Ishikawa (cell line): ENCODE data around the gene ADCY2.

Source experiments
- CEBPB ChIP-seq: IDR thresholded peaks from 2 replicates; pipeline ENCODE4 v1.6.1; 2012
- CREB1 ChIP-seq: IDR thresholded peaks from 2 replicates; pipeline ENCODE4 v1.6.1; 2012; ENCODE audit warnings: low read depth
- EGR1 ChIP-seq: IDR thresholded peaks from 2 replicates; pipeline ENCODE4 v1.6.1; 2012
- EP300 ChIP-seq: IDR thresholded peaks from 2 replicates; pipeline ENCODE4 v1.6.1; 2012; ENCODE audit warnings: borderline replicate concordance
- FOXM1 ChIP-seq: IDR thresholded peaks from 2 replicates; pipeline ENCODE4 v1.6.1; 2012; ENCODE audit warnings: low read depth, borderline replicate concordance
- NFIC ChIP-seq: IDR thresholded peaks from 2 replicates; pipeline ENCODE4 v1.6.1; 2012
- RAD21 ChIP-seq: IDR thresholded peaks from 2 replicates; pipeline ENCODE4 v1.6.1; 2012; ENCODE audit warnings: low read depth
- TAF1 ChIP-seq: IDR thresholded peaks from 2 replicates; pipeline ENCODE4 v1.6.1; 2012; ENCODE audit warnings: low read depth, mild to moderate bottlenecking
- TCF12 ChIP-seq: IDR thresholded peaks from 2 replicates; pipeline ENCODE4 v1.6.1; 2012; ENCODE audit warnings: low read depth
- TEAD4 ChIP-seq: IDR thresholded peaks from 2 replicates; pipeline ENCODE4 v1.6.1; 2012
- YY1 ChIP-seq: IDR thresholded peaks from 2 replicates; pipeline ENCODE4 v1.6.1; 2012; ENCODE audit warnings: low read depth
- ZBTB7A ChIP-seq: IDR thresholded peaks from 2 replicates; pipeline ENCODE4 v1.6.1; 2012; ENCODE audit warnings: low read depth
- TF ChIP-seq, protein P1 (sequence below): IDR thresholded peaks from 2 replicates; pipeline ENCODE4 v1.6.1; 2012
- TF ChIP-seq, protein P2 (sequence below): IDR thresholded peaks from 2 replicates; pipeline ENCODE4 v1.6.1; 2012
- TF ChIP-seq, protein P3 (sequence below): IDR thresholded peaks from 2 replicates; pipeline ENCODE4 v1.6.1; 2012; ENCODE audit warnings: low read depth, mild to moderate bottlenecking

The ADCY2 gene

DNA sequence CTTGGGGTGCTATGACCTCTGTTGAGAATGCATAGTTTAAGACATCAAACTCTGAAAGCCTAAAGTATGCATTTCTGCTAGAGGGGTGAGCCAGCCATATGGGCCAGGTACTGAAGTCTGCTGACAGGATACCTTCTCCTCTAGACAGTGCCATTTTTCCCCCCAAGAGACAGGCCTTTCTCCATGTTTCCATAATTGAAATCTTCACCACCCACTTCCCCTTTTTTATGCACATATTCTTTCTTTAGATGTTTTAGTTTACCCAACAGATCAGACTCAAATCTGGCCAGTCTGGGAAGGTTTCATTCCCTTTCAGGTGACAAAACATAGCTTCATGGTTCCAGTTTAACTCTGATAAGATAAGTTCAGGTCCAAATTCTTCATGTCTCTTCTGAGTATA, 212.8 kb downstream of the ADCY2 start:
- TF ChIP-seq ZBTB7A (no peak), CEBPB (no peak), CREB1 (no peak), TAF1 (no peak)
- TF ChIP-seq, protein P1, sequence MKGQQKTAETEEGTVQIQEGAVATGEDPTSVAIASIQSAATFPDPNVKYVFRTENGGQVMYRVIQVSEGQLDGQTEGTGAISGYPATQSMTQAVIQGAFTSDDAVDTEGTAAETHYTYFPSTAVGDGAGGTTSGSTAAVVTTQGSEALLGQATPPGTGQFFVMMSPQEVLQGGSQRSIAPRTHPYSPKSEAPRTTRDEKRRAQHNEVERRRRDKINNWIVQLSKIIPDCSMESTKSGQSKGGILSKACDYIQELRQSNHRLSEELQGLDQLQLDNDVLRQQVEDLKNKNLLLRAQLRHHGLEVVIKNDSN: no peak
- TF ChIP-seq, protein P2, sequence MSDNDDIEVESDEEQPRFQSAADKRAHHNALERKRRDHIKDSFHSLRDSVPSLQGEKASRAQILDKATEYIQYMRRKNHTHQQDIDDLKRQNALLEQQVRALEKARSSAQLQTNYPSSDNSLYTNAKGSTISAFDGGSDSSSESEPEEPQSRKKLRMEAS: no peak

DNA sequence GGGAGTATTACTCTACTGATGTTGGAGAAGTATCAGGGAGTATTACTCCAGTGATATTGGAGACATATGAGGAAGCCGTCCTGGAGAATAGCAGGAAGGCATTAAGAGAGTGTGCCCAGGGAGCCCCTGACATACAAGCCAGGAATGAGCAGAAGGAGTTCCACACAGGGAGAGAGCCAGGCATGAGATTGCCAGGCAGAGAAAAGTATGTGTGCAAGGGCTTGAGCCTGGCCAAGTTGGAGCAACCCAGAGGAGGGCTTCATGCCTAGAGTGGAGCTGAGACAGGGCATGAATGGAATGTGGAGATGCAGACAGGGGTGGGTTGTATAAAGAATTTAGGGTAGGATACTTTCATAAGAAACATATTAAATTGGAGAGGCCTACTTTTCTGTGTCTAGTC, 213.8 kb downstream of the ADCY2 start:
- TF ChIP-seq, protein P2: no peak
- no peak for TF ChIP-seq TCF12
- no peak for TF ChIP-seq CREB1
- TF ChIP-seq TEAD4: no peak
- no peak for TF ChIP-seq ZBTB7A
- TF ChIP-seq TAF1: no peak
- no peak for TF ChIP-seq EP300
- TF ChIP-seq, protein P1: no peak
- TF ChIP-seq, protein P3, sequence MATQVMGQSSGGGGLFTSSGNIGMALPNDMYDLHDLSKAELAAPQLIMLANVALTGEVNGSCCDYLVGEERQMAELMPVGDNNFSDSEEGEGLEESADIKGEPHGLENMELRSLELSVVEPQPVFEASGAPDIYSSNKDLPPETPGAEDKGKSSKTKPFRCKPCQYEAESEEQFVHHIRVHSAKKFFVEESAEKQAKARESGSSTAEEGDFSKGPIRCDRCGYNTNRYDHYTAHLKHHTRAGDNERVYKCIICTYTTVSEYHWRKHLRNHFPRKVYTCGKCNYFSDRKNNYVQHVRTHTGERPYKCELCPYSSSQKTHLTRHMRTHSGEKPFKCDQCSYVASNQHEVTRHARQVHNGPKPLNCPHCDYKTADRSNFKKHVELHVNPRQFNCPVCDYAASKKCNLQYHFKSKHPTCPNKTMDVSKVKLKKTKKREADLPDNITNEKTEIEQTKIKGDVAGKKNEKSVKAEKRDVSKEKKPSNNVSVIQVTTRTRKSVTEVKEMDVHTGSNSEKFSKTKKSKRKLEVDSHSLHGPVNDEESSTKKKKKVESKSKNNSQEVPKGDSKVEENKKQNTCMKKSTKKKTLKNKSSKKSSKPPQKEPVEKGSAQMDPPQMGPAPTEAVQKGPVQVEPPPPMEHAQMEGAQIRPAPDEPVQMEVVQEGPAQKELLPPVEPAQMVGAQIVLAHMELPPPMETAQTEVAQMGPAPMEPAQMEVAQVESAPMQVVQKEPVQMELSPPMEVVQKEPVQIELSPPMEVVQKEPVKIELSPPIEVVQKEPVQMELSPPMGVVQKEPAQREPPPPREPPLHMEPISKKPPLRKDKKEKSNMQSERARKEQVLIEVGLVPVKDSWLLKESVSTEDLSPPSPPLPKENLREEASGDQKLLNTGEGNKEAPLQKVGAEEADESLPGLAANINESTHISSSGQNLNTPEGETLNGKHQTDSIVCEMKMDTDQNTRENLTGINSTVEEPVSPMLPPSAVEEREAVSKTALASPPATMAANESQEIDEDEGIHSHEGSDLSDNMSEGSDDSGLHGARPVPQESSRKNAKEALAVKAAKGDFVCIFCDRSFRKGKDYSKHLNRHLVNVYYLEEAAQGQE: no peak
- no peak for TF ChIP-seq RAD21
- TF ChIP-seq NFIC: no peak
- no peak for TF ChIP-seq CEBPB
- no peak for TF ChIP-seq FOXM1
- TF ChIP-seq EGR1: no peak
- TF ChIP-seq YY1: no peak

DNA sequence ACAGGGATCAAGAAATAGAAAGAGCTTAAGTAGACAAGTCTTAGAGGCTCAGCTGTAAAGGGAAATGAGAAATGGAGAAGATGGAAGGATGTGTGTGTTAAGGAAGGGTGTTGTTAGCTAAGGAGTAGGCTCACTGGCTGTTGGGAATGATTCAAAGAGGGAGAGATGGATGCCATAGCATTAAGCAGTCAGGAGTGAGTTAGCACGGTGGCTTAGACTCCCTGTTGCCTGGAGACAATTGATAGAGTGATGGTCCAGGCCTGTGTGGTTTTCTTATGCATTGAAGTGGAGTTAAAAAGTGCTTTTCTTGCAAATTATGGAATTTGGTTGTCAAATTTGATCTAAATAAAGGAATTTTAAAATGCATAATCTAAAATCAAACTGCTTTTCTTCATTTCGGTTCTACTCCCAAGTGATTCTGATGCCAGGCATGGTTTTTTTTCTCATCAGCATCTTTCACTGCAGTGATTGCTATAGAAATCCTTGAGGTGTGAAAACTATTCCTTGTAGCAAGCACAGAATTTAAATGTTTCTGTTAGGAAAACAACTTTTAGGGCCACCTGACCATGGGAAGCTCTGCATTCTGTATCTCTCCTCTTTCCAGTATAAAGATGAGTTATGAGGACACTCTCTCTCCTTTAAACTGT, 214.7 kb downstream of the ADCY2 start:
- no peak for TF ChIP-seq CEBPB
- no peak for TF ChIP-seq TAF1
- no peak for TF ChIP-seq TCF12
- TF ChIP-seq, protein P1: no peak
- TF ChIP-seq RAD21: no peak
- no peak for TF ChIP-seq YY1
- TF ChIP-seq EGR1: no peak
- TF ChIP-seq, protein P3: no peak
- TF ChIP-seq, protein P2: no peak
- TF ChIP-seq ZBTB7A: no peak
- TF ChIP-seq EP300: no peak
- no peak for TF ChIP-seq NFIC
- no peak for TF ChIP-seq TEAD4
- TF ChIP-seq FOXM1: no peak
- TF ChIP-seq CREB1: no peak

DNA sequence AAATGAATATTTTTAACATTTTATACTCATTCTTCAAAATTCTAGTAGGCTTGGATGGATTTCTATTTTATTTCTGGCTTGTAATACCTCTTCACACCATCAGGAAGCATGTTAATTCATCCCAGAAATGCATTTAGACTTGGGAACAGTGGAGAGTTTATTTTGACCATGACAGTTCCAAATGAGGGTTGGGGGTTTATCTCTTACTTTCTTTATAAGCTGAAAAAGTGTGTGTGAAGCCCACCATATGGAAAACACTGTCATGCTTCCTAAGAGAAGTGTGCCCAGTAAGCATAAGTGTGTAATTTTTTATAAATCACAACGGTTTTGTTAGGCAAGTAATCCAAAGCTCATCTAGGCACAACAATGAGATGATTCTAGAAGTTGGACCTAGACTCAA, 215.6 kb downstream of the ADCY2 start:
- TF ChIP-seq EP300 (no peak), CEBPB (no peak), RAD21 (no peak), NFIC (no peak), ZBTB7A (no peak), YY1 (no peak), FOXM1 (no peak), CREB1 (no peak), TCF12 (no peak)
- TF ChIP-seq, protein P1: no peak
- TF ChIP-seq, protein P2: no peak

- TF ChIP-seq TAF1 (no peak), YY1 (no peak), RAD21 (no peak)
- TF ChIP-seq, protein P3: no peak
Measured at GRCh38 chr5:7615566-7616061, 219.7 kb downstream of the ADCY2 start.
